ENCODE data around the gene DCST1.

Gene DCST1

DNA sequence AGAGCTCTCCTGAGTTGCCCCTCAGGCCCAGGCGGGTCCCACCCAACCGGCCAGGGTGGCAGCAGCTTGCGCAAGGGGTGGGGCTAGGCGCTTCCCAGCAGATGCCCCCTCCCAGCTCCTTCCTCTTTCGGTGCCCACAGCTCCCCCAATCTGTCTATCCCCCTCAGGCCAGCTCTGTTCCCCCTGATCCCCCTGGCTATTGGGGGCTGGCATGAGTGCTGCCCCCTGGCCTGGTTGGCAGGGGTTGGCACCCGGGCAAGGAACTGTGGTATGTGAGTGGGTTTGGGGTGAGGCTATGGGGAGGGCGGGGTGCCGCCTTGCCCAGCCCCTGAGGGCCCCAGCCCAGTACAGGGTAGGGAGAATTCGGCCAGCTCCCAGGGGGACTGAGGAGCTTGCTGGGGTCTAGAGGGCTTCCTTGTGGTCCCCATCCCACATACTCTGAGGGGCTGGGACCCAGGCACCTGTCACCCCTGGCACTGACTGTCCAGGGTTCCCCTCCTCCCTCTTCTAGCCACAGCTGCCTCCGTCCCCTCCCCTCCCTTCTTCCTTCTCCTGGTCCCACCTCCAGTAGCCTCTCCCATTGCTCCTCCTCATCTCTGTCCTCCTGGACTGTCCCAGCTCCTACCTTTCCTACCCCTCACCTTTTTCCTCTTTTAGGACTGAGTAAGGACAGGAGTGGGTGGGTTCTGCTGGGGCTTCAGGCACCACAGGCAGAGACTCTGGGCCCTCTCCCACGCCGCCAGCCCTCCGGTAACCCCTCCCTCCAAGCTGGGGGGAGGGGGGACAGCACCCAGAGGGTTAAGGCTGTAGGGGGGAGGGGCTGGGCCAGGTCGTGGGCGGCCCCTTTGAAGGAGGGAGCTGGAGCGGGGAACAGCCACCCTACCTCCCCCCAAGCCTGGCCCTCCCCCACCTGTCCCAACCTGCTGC is 25.3 kb upstream of the DCST1 start:
- H3K36me3 ChIP-seq (ENCODE audit: control insufficient read depth, insufficient read depth, low read length): no peaks in the 10 kb centered on the region
- no peaks in the 10 kb centered on the region for H3K9me3 ChIP-seq (ENCODE audit: control insufficient read depth, low read length)
- H3K27ac ChIP-seq (ENCODE audit: insufficient read depth, low read depth, low read length, poor library complexity, severe bottlenecking): no peak overlapping the region
- H3K27me3 ChIP-seq (ENCODE audit: control insufficient read depth, insufficient read depth, low read length, poor library complexity, severe bottlenecking): no peaks in the 10 kb centered on the region
- no peak overlapping the region for H3K4me3 ChIP-seq (ENCODE audit: insufficient read depth, low read depth, low read length)
- peaks cover 50% of the 10 kb centered on the region for H3K4me1 ChIP-seq (ENCODE audit: control insufficient read depth, insufficient read depth, low read length)
- 63 to 69% methylated on average over 16 of the region's 16 CpGs for WGBS, 2 experiments

DNA sequence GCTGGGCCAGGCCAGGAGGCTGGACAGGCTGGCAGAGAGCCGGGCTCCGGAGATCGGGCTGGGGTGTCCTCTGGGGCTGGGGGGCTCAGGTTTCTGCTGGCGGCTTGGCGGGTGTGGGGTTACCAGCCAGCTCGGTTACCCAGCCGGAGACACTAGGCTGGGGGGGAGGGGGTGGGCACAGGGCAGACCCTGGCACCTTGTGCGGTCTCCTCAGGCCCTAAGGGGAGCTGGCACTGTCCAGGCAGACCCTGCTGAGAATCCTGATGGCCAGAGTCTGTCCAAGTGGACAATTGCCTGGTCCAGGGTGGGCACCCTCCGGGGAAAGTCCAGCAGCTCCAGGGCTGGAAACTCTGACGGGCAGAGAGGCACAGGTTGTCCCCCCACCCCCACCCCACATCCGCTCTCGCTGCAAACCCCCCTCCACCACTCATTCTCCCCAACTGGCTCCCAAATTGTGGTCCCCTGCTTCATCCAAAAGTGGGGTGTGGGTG is 24.4 kb upstream of the DCST1 start:
- 92 to 96% methylated on average over 10 to 11 of the region's 12 CpGs for WGBS, 2 experiments
- no peaks in the 10 kb centered on the region for H3K27me3 ChIP-seq (ENCODE audit: control insufficient read depth, insufficient read depth, low read length, poor library complexity, severe bottlenecking)
- peak overlapping the region; percentile 2 for H3K27ac ChIP-seq (ENCODE audit: insufficient read depth, low read depth, low read length, poor library complexity, severe bottlenecking)
- peaks cover 48% of the 10 kb centered on the region for H3K4me1 ChIP-seq (ENCODE audit: control insufficient read depth, insufficient read depth, low read length)
- H3K36me3 ChIP-seq (ENCODE audit: control insufficient read depth, insufficient read depth, low read length): no peaks in the 10 kb centered on the region
- no peak overlapping the region for H3K4me3 ChIP-seq (ENCODE audit: insufficient read depth, low read depth, low read length)
- no peaks in the 10 kb centered on the region for H3K9me3 ChIP-seq (ENCODE audit: control insufficient read depth, low read length)

DNA sequence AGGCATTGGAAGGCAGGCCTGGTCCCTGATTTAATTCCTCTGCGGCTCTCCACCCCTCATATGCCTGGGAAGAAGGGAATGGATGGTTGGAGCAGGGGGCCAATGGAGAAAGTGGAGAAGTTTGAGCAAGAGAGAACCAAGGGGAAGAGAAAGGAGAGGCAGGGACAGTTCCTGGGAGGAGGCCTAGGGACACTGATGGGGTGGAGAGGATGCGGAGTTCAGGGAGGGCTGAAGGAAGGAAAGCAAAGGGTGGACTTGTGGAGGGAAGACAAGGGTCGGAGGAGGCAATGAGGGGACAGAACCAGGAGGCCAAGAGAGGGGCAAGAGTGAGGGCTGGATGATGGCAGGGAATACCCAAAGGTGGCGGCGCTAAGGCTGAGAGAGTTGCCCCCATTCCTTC is 23.9 kb upstream of the DCST1 start:
- Histone ChIP-seq H3K4me1 (ENCODE audit: control insufficient read depth, insufficient read depth, low read length) (peaks cover 43% of the 10 kb centered on the region), H3K27me3 (ENCODE audit: control insufficient read depth, insufficient read depth, low read length, poor library complexity, severe bottlenecking) (no peaks in the 10 kb centered on the region), H3K4me3 (ENCODE audit: insufficient read depth, low read depth, low read length) (no peak overlapping the region), H3K9me3 (ENCODE audit: control insufficient read depth, low read length) (no peaks in the 10 kb centered on the region), H3K36me3 (ENCODE audit: control insufficient read depth, insufficient read depth, low read length) (peaks cover 2% of the 10 kb centered on the region), H3K27ac (ENCODE audit: insufficient read depth, low read depth, low read length, poor library complexity, severe bottlenecking) (no peak overlapping the region)
- WGBS, 2 experiments: 95 to 97% methylated on average over 5 of the region's 5 CpGs

DNA sequence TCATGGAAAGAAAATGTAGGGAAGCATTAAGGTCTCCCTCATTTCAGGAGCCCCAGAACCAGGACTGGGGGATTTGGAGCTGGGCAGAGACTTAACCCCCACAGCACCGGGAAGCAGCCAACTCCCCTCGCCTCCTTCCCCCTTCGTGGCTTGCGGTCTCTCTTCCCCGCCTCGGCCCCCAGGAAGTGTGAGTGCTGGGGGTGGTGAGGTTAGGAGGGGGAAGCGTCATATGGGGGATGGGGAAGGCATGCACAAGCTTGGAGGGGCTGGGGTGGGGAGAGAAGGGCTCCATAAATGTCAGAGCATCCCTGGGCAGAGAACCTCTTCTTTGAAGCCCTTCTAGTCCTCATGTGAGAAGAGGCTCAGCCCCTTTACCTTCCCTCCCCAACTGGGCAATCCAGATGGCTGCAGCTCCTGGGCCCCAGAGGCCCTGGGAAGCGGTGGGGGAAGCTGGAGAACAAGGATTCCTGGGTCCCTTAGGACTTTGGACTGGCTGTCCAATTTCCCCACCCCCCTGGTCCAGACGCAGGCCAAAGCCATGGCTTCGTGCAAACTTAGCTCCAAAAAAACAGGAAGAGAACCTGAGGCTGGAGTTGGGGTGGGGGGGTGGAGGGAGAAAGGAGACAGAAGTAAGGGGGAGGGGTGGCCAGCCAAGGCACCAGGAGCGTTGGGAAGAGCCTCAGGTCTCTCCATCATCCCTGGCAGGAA is 23.3 kb upstream of the DCST1 start:
- Histone ChIP-seq H3K4me1 (ENCODE audit: control insufficient read depth, insufficient read depth, low read length) (peaks cover 40% of the 10 kb centered on the region), H3K36me3 (ENCODE audit: control insufficient read depth, insufficient read depth, low read length) (peaks cover 4% of the 10 kb centered on the region), H3K4me3 (ENCODE audit: insufficient read depth, low read depth, low read length) (no peak overlapping the region), H3K9me3 (ENCODE audit: control insufficient read depth, low read length) (no peaks in the 10 kb centered on the region), H3K27me3 (ENCODE audit: control insufficient read depth, insufficient read depth, low read length, poor library complexity, severe bottlenecking) (no peaks in the 10 kb centered on the region), H3K27ac (ENCODE audit: insufficient read depth, low read depth, low read length, poor library complexity, severe bottlenecking) (no peak overlapping the region)
- 81 to 92% methylated on average over 9 to 11 of the region's 11 CpGs for WGBS, 2 experiments

DNA sequence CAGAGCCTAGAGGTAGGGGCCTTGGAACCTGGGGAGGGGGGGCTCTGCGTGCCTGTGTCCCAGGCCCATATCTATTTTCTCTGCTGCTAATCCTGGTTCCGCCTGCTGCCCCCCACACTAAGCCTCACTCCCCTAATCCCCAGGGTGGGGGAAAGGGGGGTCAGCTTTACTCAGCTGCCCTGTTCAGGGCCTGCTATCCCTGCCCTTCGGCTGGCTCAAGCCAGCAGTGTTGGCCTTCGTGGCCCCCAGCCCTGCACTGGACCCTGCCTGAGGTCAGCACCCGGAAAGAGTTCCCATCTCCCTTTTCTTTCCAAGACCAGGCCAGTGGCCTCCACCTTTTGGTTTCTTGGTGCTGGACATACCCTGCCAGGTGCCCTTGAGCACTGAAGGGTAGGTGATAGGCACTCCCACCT is 22.6 kb upstream of the DCST1 start:
- Histone ChIP-seq H3K4me1 (ENCODE audit: control insufficient read depth, insufficient read depth, low read length) (peaks cover 40% of the 10 kb centered on the region), H3K9me3 (ENCODE audit: control insufficient read depth, low read length) (no peaks in the 10 kb centered on the region), H3K27ac (ENCODE audit: insufficient read depth, low read depth, low read length, poor library complexity, severe bottlenecking) (peak overlapping the region; percentile 23), H3K36me3 (ENCODE audit: control insufficient read depth, insufficient read depth, low read length) (peaks cover 4% of the 10 kb centered on the region), H3K27me3 (ENCODE audit: control insufficient read depth, insufficient read depth, low read length, poor library complexity, severe bottlenecking) (no peaks in the 10 kb centered on the region), H3K4me3 (ENCODE audit: insufficient read depth, low read depth, low read length) (no peak overlapping the region)
- 86 to 87% methylated on average over 5 of the region's 5 CpGs for WGBS, 2 experiments

DNA sequence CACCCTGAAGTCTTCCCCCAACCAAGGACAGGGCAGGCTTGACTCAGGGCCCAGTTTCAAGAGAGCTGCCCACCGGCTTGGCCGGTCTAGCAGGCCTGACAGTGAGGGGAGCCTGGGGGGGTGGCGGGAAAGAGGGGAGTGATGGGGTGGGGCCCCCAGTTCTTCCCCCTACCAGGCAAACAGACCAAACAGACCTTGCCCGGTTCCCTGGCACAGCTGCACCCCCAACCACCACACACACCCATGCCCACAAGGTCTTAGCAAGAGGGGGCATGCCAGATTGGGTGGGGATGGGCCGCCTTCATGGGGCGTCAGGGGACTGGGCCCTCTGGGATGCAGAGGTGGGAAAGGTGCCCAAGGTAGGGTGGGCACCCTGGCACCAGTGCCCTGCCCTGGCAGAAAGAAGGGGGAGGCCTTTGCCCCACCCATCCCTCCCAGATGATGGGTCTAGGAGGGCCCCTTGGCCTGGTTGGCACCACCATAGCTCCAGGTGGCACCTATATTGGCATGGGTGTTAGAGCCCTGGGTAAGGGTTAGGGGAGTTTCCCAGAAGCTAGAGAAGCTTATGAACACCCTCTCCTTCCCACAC is 22.1 kb upstream of the DCST1 start:
- Histone ChIP-seq H3K27ac (ENCODE audit: insufficient read depth, low read depth, low read length, poor library complexity, severe bottlenecking) (peak overlapping the region; percentile 63), H3K27me3 (ENCODE audit: control insufficient read depth, insufficient read depth, low read length, poor library complexity, severe bottlenecking) (no peaks in the 10 kb centered on the region), H3K4me1 (ENCODE audit: control insufficient read depth, insufficient read depth, low read length) (peaks cover 40% of the 10 kb centered on the region), H3K4me3 (ENCODE audit: insufficient read depth, low read depth, low read length) (no peak overlapping the region), H3K36me3 (ENCODE audit: control insufficient read depth, insufficient read depth, low read length) (peaks cover 4% of the 10 kb centered on the region), H3K9me3 (ENCODE audit: control insufficient read depth, low read length) (no peaks in the 10 kb centered on the region)
- 95 to 98% methylated on average over 6 of the region's 6 CpGs for WGBS, 2 experiments

DNA sequence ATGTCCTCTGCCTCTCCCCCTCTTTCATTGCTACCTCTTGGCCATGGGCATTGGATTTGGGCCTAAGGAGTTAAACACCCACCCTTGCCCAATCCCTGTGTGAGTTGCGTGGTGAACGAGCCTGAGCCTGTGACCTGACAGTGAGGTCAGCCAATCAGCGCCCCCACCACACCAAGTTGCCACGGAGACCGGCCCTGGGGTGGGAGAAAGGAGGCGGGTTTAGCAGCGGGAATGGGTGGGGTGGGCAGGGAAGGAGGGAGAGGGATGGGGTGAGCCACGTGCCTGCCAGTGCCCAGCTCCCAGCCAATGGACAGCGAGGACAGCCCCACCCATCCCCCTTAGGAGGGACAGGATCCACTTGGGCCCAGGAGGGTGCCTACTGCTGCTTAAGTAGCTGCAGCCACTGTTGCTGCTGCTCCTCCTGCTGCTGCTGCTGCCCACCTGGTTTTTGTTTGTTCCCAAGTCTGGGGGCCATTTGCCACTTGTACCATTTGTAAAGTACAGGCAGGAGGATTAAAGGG is 21.5 kb upstream of the DCST1 start:
- Histone ChIP-seq H3K4me3 (ENCODE audit: insufficient read depth, low read depth, low read length) (no peak overlapping the region), H3K27me3 (ENCODE audit: control insufficient read depth, insufficient read depth, low read length, poor library complexity, severe bottlenecking) (no peaks in the 10 kb centered on the region), H3K4me1 (ENCODE audit: control insufficient read depth, insufficient read depth, low read length) (peaks cover 44% of the 10 kb centered on the region), H3K27ac (ENCODE audit: insufficient read depth, low read depth, low read length, poor library complexity, severe bottlenecking) (peak overlapping the region; percentile 63), H3K36me3 (ENCODE audit: control insufficient read depth, insufficient read depth, low read length) (peaks cover 4% of the 10 kb centered on the region), H3K9me3 (ENCODE audit: control insufficient read depth, low read length) (no peaks in the 10 kb centered on the region)
- WGBS, 2 experiments: 7 to 10% methylated on average over 9 of the region's 9 CpGs

DNA sequence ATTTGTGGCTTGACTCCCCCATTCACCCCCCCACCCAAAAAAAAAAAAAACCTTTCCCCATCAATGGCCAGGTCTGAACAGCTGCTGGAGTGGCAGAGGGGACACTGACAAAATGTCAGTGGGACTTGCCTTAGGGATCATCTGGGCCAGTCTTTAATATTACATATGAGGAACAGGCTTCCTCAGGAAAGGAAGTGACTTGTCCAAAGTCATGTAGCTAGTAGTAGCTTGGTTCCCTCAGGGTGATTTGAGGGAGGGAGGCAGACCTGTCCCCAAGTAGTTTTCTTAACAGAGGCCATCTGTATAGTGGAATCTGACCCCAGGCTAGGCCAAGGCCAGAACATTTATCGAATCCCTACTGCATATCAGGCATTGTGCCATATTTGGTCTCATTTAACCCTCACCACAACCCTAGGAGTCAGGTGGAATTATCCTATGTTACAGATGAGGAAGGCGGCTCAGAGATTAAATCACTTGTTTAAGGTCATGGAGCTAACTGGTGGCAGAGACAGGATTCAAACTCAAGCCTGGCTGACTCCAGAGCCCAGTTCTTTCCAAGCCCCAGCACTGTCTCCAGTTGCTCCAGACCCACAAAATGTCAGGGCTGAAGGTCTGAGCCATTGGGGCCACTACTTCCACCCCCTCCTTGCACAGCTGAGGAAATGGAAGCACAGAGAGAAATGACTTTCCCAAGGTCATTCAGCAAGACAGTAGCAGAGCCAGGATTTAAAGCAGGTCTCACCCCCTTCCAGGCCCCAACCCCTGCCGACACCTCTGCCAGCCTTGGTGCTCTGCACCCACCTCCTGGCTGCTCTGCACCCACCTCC is 20.6 kb upstream of the DCST1 start:
- Histone ChIP-seq H3K4me1 (ENCODE audit: control insufficient read depth, insufficient read depth, low read length) (peaks cover 47% of the 10 kb centered on the region), H3K27me3 (ENCODE audit: control insufficient read depth, insufficient read depth, low read length, poor library complexity, severe bottlenecking) (no peaks in the 10 kb centered on the region), H3K36me3 (ENCODE audit: control insufficient read depth, insufficient read depth, low read length) (peaks cover 4% of the 10 kb centered on the region), H3K9me3 (ENCODE audit: control insufficient read depth, low read length) (no peaks in the 10 kb centered on the region), H3K27ac (ENCODE audit: insufficient read depth, low read depth, low read length, poor library complexity, severe bottlenecking) (no peak overlapping the region), H3K4me3 (ENCODE audit: insufficient read depth, low read depth, low read length) (no peak overlapping the region)
- WGBS, 2 experiments: 93 to 95% methylated on average over 3 of the region's 3 CpGs

DNA sequence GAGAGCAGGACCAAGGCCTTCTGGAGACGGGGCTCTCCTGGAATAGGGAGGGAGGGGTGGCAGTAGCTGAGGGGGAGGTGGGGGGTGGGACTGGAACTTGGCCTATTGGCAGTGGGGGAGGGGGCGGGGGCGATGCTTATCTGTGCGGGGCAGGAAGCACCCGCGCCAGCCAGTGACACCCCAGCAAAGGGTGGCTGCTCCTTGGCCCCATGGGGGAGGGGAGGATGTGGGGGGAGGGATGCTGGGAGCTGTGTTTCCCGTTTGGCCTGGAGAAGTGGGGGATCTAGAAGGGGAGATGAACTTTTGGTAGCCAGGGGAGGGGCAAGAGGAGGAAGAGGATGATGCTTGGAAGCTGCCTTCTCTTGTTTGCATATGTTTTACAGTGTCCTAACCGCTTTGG is 20.0 kb upstream of the DCST1 start:
- no peak overlapping the region for H3K4me3 ChIP-seq (ENCODE audit: insufficient read depth, low read depth, low read length)
- H3K27ac ChIP-seq (ENCODE audit: insufficient read depth, low read depth, low read length, poor library complexity, severe bottlenecking): no peak overlapping the region
- peaks cover 4% of the 10 kb centered on the region for H3K36me3 ChIP-seq (ENCODE audit: control insufficient read depth, insufficient read depth, low read length)
- H3K4me1 ChIP-seq (ENCODE audit: control insufficient read depth, insufficient read depth, low read length): peaks cover 46% of the 10 kb centered on the region
- no peaks in the 10 kb centered on the region for H3K9me3 ChIP-seq (ENCODE audit: control insufficient read depth, low read length)
- 87 to 89% methylated on average over 8 of the region's 8 CpGs for WGBS, 2 experiments
- H3K27me3 ChIP-seq (ENCODE audit: control insufficient read depth, insufficient read depth, low read length, poor library complexity, severe bottlenecking): no peaks in the 10 kb centered on the region

All from ectodermal cell (in vitro differentiated cells).